Endodermal cell (in vitro differentiated cells): ENCODE data around the gene TMEM80. TPM values are rescaled to one million over a fixed set of nuclear protein-coding genes. Genes with fewer than 3 reads are reported as not detected.
"Not testable (repeated sequence)": the region's sequence is repeated elsewhere in the genome, so short reads cannot be mapped to it uniquely, and the experiment has no call there.

Experiments
- DNase-seq: peaks from one replicate; pipeline ENCODE4 v3.0.0-alpha.2; 2017
- H3K27ac ChIP-seq: 2 replicates; pipeline ENCODE4 v1.5.1; 2013; ENCODE audit warnings: mild to moderate bottlenecking, low read depth, low read length, moderate library complexity
- H3K27me3 ChIP-seq: 2 replicates; pipeline ENCODE4 v1.6.1; 2013; ENCODE audit warnings: mild to moderate bottlenecking, low read length, moderate library complexity; ENCODE audit not compliant: insufficient read depth, control insufficient read depth, poor library complexity, severe bottlenecking
- H3K36me3 ChIP-seq: 2 replicates; pipeline ENCODE4 v1.7.0; 2013; ENCODE audit warnings: mild to moderate bottlenecking, low read length, moderate library complexity; ENCODE audit not compliant: control insufficient read depth, insufficient read depth
- H3K4me1 ChIP-seq: one replicate; pipeline ENCODE4 v1.7.0; 2013; ENCODE audit warnings: low read length; ENCODE audit not compliant: control insufficient read depth, insufficient read depth
- H3K4me3 ChIP-seq: 2 replicates; pipeline ENCODE4 v1.5.1; 2013; ENCODE audit warnings: mild to moderate bottlenecking, low read length, moderate library complexity
- H3K9ac ChIP-seq: 2 replicates; pipeline ENCODE4 v1.6.1; 2013; ENCODE audit warnings: mild to moderate bottlenecking, low read length, moderate library complexity; ENCODE audit not compliant: poor library complexity, severe bottlenecking; ENCODE audit errors: extremely low read depth
- H3K9me3 ChIP-seq: 2 replicates; pipeline ENCODE4 v1.6.1; 2013; ENCODE audit warnings: mild to moderate bottlenecking, low read length, moderate library complexity; ENCODE audit not compliant: control insufficient read depth
- H3K27ac Mint-ChIP-seq: 2 replicates; pipeline ENCODE4 v1.8.0; 2020; ENCODE audit warnings: mixed read lengths
- H3K27me3 Mint-ChIP-seq: 2 replicates; pipeline ENCODE4 v1.8.0; 2021; ENCODE audit warnings: mild to moderate bottlenecking, mixed read lengths; ENCODE audit not compliant: insufficient read depth
- H3K36me3 Mint-ChIP-seq: 2 replicates; pipeline ENCODE4 v1.8.0; 2020; ENCODE audit warnings: low read depth, mixed read lengths
- H3K4me1 Mint-ChIP-seq: 2 replicates; pipeline ENCODE4 v1.8.0; 2020; ENCODE audit warnings: mixed read lengths
- H3K4me3 Mint-ChIP-seq: 2 replicates; pipeline ENCODE4 v1.8.0; 2020; ENCODE audit warnings: mild to moderate bottlenecking, moderate library complexity, mixed read lengths
- H3K9me3 Mint-ChIP-seq: 2 replicates; pipeline ENCODE4 v1.8.0; 2020; ENCODE audit warnings: mild to moderate bottlenecking, mixed read lengths
- WGBS, 2 experiments: methylation state at CpG; one replicate each; pipeline versions ENCODE4 v1.1.5 to v1.1.7; 2013; ENCODE audit warnings: missing lambda C conversion rate in 2 of 2, mixed read lengths in 1 of 2; ENCODE audit not compliant: insufficient coverage in 1 of 2, insufficient read length in 1 of 2; 5-methylcytosine and 5-hydroxymethylcytosine counted together
- total RNA-seq, 2 donors: library from RNA; stranded (reverse); fragmentation: NEBNext Ultra II Directional in 1 of 2; extraction: Animal tissue kit (Norgen Biotek cat#: 25700) in 1 of 2; gene quantifications; 2 replicates in 1 of 2; 3 replicates in 1 of 2; pipeline ENCODE4 v1.2.1, GENCODE V29; 2021
- TF ChIP-seq, protein P1 (sequence below): fragments of 200-600 bp; sonication (generic); conservative IDR thresholded peaks from 2 replicates; pipeline ENCODE4 v1.5.0; 2021; ENCODE audit warnings: antibody characterized with exemption, mild to moderate bottlenecking

Gene TMEM80
- total RNA-seq, 2 donors from 2014 or later, result 13.2 to 19.1 TPM

DNA sequence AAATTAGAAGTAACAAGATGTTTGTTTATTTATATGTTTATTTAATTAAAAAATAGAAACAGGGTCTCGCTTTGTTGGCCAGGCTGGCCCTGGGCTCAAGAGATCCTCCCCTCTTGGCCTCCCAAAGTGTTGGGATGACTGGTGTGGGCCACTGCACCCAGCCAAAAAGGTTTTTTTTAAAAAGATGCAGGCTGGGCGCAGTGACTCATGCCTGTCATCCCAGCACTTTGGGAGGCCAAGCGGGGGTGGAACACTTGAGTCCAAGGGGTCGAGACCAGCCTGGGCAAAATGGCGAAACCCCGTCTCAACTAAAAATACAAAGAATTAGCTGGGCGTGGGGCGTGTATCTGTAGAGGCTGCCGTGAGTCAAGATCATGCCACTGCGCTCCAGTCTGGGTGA lies 45.1 kb upstream of the TMEM80 start:
- H3K36me3 Mint-ChIP-seq, result peaks cover 57% of the 10 kb centered on the region
- TF ChIP-seq, protein P1, sequence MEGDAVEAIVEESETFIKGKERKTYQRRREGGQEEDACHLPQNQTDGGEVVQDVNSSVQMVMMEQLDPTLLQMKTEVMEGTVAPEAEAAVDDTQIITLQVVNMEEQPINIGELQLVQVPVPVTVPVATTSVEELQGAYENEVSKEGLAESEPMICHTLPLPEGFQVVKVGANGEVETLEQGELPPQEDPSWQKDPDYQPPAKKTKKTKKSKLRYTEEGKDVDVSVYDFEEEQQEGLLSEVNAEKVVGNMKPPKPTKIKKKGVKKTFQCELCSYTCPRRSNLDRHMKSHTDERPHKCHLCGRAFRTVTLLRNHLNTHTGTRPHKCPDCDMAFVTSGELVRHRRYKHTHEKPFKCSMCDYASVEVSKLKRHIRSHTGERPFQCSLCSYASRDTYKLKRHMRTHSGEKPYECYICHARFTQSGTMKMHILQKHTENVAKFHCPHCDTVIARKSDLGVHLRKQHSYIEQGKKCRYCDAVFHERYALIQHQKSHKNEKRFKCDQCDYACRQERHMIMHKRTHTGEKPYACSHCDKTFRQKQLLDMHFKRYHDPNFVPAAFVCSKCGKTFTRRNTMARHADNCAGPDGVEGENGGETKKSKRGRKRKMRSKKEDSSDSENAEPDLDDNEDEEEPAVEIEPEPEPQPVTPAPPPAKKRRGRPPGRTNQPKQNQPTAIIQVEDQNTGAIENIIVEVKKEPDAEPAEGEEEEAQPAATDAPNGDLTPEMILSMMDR, result no peak
- Histone ChIP-seq H3K36me3 (peaks cover 28% of the 10 kb centered on the region), H3K27me3 (no peaks in the 10 kb centered on the region), H3K9me3 (no peaks in the 10 kb centered on the region), H3K4me3 (no peak overlapping the region), H3K27ac (no peak overlapping the region), H3K9ac (no peak overlapping the region), H3K4me1 (no peaks in the 10 kb centered on the region)
- no peak overlapping the region for H3K4me3 Mint-ChIP-seq
- H3K27me3 Mint-ChIP-seq, result no peaks in the 10 kb centered on the region
- no peak for DNase-seq
- WGBS, 2 experiments, result 97 to 98% methylated on average over 10 of the region's 10 CpGs
- H3K9me3 Mint-ChIP-seq, result no peaks in the 10 kb centered on the region
- H3K27ac Mint-ChIP-seq, result no peak overlapping the region
- no peaks in the 10 kb centered on the region for H3K4me1 Mint-ChIP-seq

DNA sequence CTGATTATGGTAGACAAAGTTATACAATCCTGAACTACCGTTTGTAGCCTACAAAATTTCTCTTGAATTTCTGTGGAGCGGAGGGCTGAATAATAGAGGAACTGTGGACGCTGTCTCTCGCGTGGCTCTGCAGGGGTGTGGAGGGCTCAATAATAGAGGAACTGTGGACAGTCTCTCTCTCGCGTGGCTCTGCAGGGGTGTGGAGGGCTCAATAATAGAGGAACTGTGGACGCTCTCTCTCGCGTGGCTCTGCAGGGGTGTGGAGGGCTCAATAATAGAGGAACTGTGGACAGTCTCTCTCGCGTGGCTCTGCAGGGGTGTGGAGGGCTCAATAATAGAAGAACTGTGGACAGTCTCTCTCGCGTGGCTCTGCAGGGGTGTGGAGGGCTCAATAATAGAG lies 42.5 kb upstream of the TMEM80 start:
- H3K9me3 ChIP-seq, H3K27ac ChIP-seq, H3K27me3 ChIP-seq, H3K4me1 ChIP-seq, H3K27ac Mint-ChIP-seq, H3K27me3 Mint-ChIP-seq, H3K9me3 Mint-ChIP-seq, H3K9ac ChIP-seq, H3K4me3 ChIP-seq, DNase-seq, H3K4me3 Mint-ChIP-seq, H3K4me1 Mint-ChIP-seq: not testable (repeated sequence)
- 94 to 95% methylated on average over 13 to 14 of the region's 14 CpGs for WGBS, 2 experiments
- H3K36me3 ChIP-seq, result peaks cover 36% of the 10 kb centered on the region
- H3K36me3 Mint-ChIP-seq, result peaks cover 56% of the 10 kb centered on the region

DNA sequence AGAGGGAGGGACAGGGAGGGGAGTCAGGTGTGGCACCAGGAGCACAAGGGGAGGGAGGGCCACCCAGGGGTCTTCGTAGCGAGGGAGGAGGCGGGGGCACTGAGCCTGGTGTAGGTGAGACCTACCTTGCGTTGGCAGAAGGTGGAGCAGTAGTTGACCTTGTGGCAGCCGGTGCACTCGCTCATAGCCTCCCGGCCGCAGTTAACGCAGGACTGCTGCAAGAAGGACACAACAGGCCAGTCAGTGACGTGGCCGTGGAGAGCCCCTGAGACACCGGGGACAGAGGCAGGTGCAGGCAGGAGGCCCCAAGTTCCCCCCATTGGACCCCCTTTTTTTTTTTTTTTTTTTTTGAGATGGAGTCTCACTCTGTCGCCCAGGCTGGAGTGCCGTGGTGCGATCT lies 41.8 kb upstream of the TMEM80 start:
- no peaks in the 10 kb centered on the region for H3K9me3 ChIP-seq
- no peak overlapping the region for H3K4me3 ChIP-seq
- Mint-ChIP-seq H3K4me1 (no peaks in the 10 kb centered on the region), H3K27ac (no peak overlapping the region), H3K9me3 (no peaks in the 10 kb centered on the region), H3K36me3 (peaks cover 55% of the 10 kb centered on the region), H3K27me3 (no peaks in the 10 kb centered on the region), H3K4me3 (no peak overlapping the region)
- H3K27ac ChIP-seq, result no peak overlapping the region
- no peaks in the 10 kb centered on the region for H3K4me1 ChIP-seq
- H3K36me3 ChIP-seq, result peaks cover 41% of the 10 kb centered on the region
- H3K27me3 ChIP-seq, result no peaks in the 10 kb centered on the region
- no peak for DNase-seq
- TF ChIP-seq, protein P1, result no peak
- WGBS, 2 experiments, result 91 to 92% methylated on average over 10 to 15 of the region's 15 CpGs
- H3K9ac ChIP-seq, result no peak overlapping the region

DNA sequence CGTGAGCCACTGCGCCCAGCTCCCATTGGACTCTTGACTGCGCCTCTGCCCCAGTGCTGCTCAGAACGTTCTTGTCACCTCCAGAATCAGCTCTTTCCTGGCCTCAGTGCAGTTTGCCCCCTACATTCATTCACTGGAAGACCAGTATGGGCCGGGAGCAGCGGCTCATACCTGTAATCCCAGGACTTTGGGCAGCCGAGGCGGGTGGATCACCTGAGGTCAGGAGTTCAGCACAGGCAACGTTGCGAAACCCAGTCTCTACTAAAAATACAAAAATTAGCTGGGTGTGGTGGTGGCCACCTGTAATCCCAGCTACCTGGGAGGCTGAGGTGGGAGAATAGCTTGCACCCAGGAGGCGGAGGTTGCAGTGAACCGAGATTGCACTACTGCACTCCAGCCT lies 41.2 kb upstream of the TMEM80 start:
- not testable (repeated sequence) for H3K4me1 Mint-ChIP-seq, H3K27me3 ChIP-seq, H3K27ac Mint-ChIP-seq, H3K27me3 Mint-ChIP-seq, H3K27ac ChIP-seq, H3K4me3 Mint-ChIP-seq, H3K4me3 ChIP-seq, H3K9me3 ChIP-seq, DNase-seq, H3K4me1 ChIP-seq, H3K9me3 Mint-ChIP-seq, H3K9ac ChIP-seq
- peaks cover 50% of the 10 kb centered on the region for H3K36me3 Mint-ChIP-seq
- H3K36me3 ChIP-seq, result peaks cover 40% of the 10 kb centered on the region
- 91 to 94% methylated on average over 9 to 11 of the region's 12 CpGs for WGBS, 2 experiments
